HepG2 (cell line): ENCODE measurements around the gene GPR15. TPM values are rescaled to one million over a fixed set of nuclear protein-coding genes. Genes with fewer than 3 reads are reported as not detected.

Source experiments
- ATAC-seq: fragments of 200-7000 bp; cut with Tn5 transposase; 3 replicates; pipeline ENCODE4 v1.9.1; 2020; ENCODE audit warnings: mild to moderate bottlenecking, moderate library complexity
- BruUV-seq: library from RNA; stranded (reverse); fragments of 400-500 nt; replicated peaks from 2 replicates; lab custom pipeline; 2021; lab: Mats Ljungman, UMichigan
- CTCF ChIA-PET: fragments of 300-600 bp; formaldehyde crosslinking; extraction: SDS; loops from one replicate; lab custom pipeline; 2021; ENCODE audit warnings: low total read pairs, inconsistent platforms, low intra/inter-chr PET ratio; lab: Yijun Ruan, JAX
- POLR2A ChIA-PET: fragments of 350-600 bp; sonication (Branson Sonifier 250); formaldehyde crosslinking; loops from one replicate; lab custom pipeline; 2020; ENCODE audit warnings: antibody characterized with exemption, inconsistent platforms; lab: Yijun Ruan, JAX
- DNase-seq: peaks from one replicate; pipeline ENCODE4 v3.0.0-alpha.2; 2015; ENCODE audit warnings: low spot score
- FAIRE-seq: peaks from 3 replicates; lab custom pipeline; 2011; peaks lifted over from hg19 to GRCh38; lab: Jason Lieb, UNC
- H2AFZ ChIP-seq: one replicate; pipeline ENCODE4 v1.6.1; 2011; ENCODE audit warnings: low read length, inconsistent platforms
- H3K27ac ChIP-seq: fragments of 300-600 bp; 3 replicates; pipeline ENCODE4 v1.8.0; 2011; ENCODE audit warnings: mixed run types, mild to moderate bottlenecking, mixed read lengths, low read length, inconsistent platforms; ENCODE audit not compliant: insufficient read depth; ENCODE audit errors: extremely low read length
- H3K27me3 ChIP-seq, 2 experiments: fragments of 200-600 bp in 1 of 2; 2 replicates in 1 of 2; 3 replicates in 1 of 2; pipeline versions ENCODE4 v1.6.0 to v1.8.0; 2011; ENCODE audit warnings: low read length in 2 of 2, mild to moderate bottlenecking in 2 of 2, moderate library complexity in 2 of 2, inconsistent platforms in 1 of 2; ENCODE audit not compliant: insufficient read depth in 2 of 2, control insufficient read depth in 1 of 2
- H3K36me3 ChIP-seq, 2 experiments: fragments of 200-600 bp in 1 of 2; replicated peaks in 1 of 2; 2 replicates in 1 of 2; 3 replicates in 1 of 2; pipeline versions ENCODE4 v1.5.1 to v1.8.0; 2011; ENCODE audit warnings: low read length in 2 of 2, inconsistent platforms in 1 of 2; ENCODE audit not compliant: insufficient read depth in 2 of 2, control insufficient read depth in 1 of 2
- H3K4me1 ChIP-seq: 2 replicates; pipeline ENCODE4 v1.5.1; 2012; ENCODE audit warnings: low read length, inconsistent platforms; ENCODE audit not compliant: insufficient read depth
- H3K4me2 ChIP-seq: 2 replicates; pipeline ENCODE4 v1.6.0; 2011; ENCODE audit warnings: low read depth, low read length, inconsistent platforms
- H3K4me3 ChIP-seq, 3 experiments: fragments of 200-600 bp in 1 of 3; sonication (generic), shearing (Covaris generic) in 1 of 3; replicated peaks in 1 of 3; 2 replicates each; pipeline ENCODE4 v1.5.1; 2011 to 2016; ENCODE audit warnings: low read length in 3 of 3, inconsistent platforms in 2 of 3, low read depth in 2 of 3, mild to moderate bottlenecking in 2 of 3, control low read depth in 1 of 3, mixed read lengths in 1 of 3; ENCODE audit not compliant: insufficient read depth in 1 of 3
- H3K79me2 ChIP-seq: one replicate; pipeline ENCODE4 v1.6.1; 2011; ENCODE audit warnings: low read length, inconsistent platforms; ENCODE audit not compliant: insufficient read depth
- H3K9ac ChIP-seq: 2 replicates; pipeline ENCODE4 v1.6.0; 2011; ENCODE audit warnings: mild to moderate bottlenecking, low read depth, low read length, inconsistent platforms; ENCODE audit not compliant: insufficient read depth
- H3K9me3 ChIP-seq: 2 replicates; pipeline ENCODE4 v1.5.1; 2012; ENCODE audit warnings: mild to moderate bottlenecking, low read length
- H4K20me1 ChIP-seq: 2 replicates; pipeline ENCODE4 v1.6.0; 2011; ENCODE audit warnings: inconsistent platforms, mild to moderate bottlenecking, low read length, moderate library complexity; ENCODE audit not compliant: insufficient read depth
- KAT8 ChIP-seq: IDR thresholded peaks from 2 replicates; pipeline ENCODE4 v1.6.1; 2016; ENCODE audit warnings: missing genetic modification reagents, missing compliant biosample characterization
- LCORL ChIP-seq, 2 experiments: fragments of 450-650 bp in 1 of 2; sonication (generic) in 1 of 2; formaldehyde crosslinking in 1 of 2; IDR thresholded peaks; 2 replicates each; pipeline versions ENCODE4 v1.5.0 to v1.6.1; 2017 to 2020; ENCODE audit warnings: antibody characterized with exemption in 1 of 2, missing genetic modification reagents in 1 of 2
- ZMYM3 ChIP-seq: sonication (generic); formaldehyde crosslinking; IDR thresholded peaks from 2 replicates; pipeline ENCODE4 v1.5.1; 2020; ENCODE audit warnings: mild to moderate bottlenecking, missing genetic modification reagents
- ZNF383 ChIP-seq: sonication (generic); formaldehyde crosslinking; IDR thresholded peaks from 2 replicates; pipeline ENCODE4 v1.4.0; 2020; ENCODE audit warnings: missing genetic modification reagents, mild to moderate bottlenecking, borderline replicate concordance
- WGBS: methylation state at CpG from one replicate; pipeline ENCODE4 v1.1.6; 2017; ENCODE audit warnings: low lambda C conversion rate; 5-methylcytosine and 5-hydroxymethylcytosine counted together
- in situ Hi-C: cut with HindIII; loops from 2 replicates; pipeline ENCODE4 v1.10.0; 2017; ENCODE audit warnings: low pct_unique_long_range_greater_than_20kb; ENCODE audit not compliant: extremely low pct_ligation_motif_present
- intact Hi-C: fragments of 100-400 bp; cut with micrococcal nuclease; formaldehyde crosslinking; loops from one replicate; pipeline ENCODE4 v1.10.0; 2022; ENCODE audit not compliant: unreplicated experiment
- polyA plus RNA-seq, 8 experiments: library from polyadenylated mRNA; depleted of rRNA in 3 of 8; stranded (reverse) in 7 of 8; unstranded in 1 of 8; fragments of >200 nt; fragmentation: Illumina TruSeq in 4 of 8; extraction: Trizol in 4 of 8; gene quantifications; 2 replicates each; pipeline versions ENCODE4 v1.2.1 to v1.2.3, GENCODE V29; 2011 to 2016; ENCODE audit warnings: low read depth in 4 of 8, missing spikeins in 1 of 8, mixed read lengths in 1 of 8; ENCODE audit not compliant: insufficient read depth in 1 of 8
- total RNA-seq, 5 experiments: library from RNA; depleted of rRNA; stranded (reverse); fragments of >200 nt; fragmentation: Illumina TruSeq; extraction: Trizol; gene quantifications; 2 replicates each; pipeline ENCODE4 v1.2.3, GENCODE V29; 2016; ENCODE audit warnings: low read depth in 1 of 5
- TF ChIP-seq, protein P1 (sequence below): sonication (generic); formaldehyde crosslinking; IDR thresholded peaks from 2 replicates; pipeline ENCODE4 v1.4.0; 2020; ENCODE audit warnings: missing genetic modification reagents
- TF ChIP-seq, protein P2 (sequence below): sonication (generic); formaldehyde crosslinking; IDR thresholded peaks from 2 replicates; pipeline ENCODE4 v1.8.0; 2022; ENCODE audit warnings: mild to moderate bottlenecking, missing genetic modification reagents; ENCODE audit not compliant: insufficient replicate concordance
- TF ChIP-seq, protein P3 (sequence below): sonication (generic); formaldehyde crosslinking; conservative IDR thresholded peaks from 2 replicates; pipeline ENCODE4 v1.4.0; 2020; ENCODE audit warnings: missing genetic modification reagents

The GPR15 gene
- total and polyA plus RNA-seq, 2 of the 13 experiments (the other 11 are each of a cell fraction or from before 2014, with no cell fraction given) = not detected

DNA sequence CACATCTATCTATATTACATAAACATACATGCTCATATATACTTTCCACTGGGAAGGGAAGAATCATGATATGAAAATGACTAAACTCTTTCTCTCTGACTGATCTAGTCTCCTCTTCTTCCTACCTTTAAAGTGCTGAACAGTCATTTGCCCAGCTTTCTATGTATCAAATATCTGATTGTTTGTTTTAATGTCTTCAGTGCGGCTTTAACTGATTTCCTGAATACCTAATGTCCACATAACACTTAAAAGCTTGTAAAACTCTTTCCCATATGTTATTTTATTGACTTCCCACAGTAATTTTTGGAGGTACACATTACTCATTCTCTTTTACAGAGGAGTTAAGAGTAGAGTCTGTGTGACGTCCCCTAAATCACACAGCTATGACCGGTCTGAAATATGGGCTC is 33.5 kb downstream of the GPR15 start (continued):
- TF ChIP-seq, protein P1, sequence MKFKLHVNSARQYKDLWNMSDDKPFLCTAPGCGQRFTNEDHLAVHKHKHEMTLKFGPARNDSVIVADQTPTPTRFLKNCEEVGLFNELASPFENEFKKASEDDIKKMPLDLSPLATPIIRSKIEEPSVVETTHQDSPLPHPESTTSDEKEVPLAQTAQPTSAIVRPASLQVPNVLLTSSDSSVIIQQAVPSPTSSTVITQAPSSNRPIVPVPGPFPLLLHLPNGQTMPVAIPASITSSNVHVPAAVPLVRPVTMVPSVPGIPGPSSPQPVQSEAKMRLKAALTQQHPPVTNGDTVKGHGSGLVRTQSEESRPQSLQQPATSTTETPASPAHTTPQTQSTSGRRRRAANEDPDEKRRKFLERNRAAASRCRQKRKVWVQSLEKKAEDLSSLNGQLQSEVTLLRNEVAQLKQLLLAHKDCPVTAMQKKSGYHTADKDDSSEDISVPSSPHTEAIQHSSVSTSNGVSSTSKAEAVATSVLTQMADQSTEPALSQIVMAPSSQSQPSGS (CRISPR knock-in tag) = no peak
- no peak for TF ChIP-seq KAT8

DNA sequence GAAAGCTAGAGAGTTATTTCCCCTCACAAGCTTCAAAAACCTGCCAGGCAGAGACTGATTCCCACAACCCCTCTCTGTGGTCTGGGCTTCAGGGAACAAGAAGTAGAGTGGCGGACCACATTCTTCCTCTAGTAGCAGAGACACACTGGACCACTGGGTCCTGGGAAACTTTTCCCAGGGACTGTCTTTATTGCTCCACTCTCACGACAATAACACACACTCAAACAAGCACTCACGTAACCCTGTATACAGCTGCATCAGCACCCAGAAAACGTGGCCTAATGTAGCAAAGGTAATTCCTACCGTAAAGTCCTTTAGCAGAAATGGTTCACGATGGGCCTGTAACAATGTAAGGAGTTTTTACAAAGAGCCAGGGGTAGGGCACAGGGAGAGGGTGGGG is 34.1 kb downstream of the GPR15 start:
- H3K4me3 ChIP-seq = no peak overlapping the region
- in situ Hi-C loops = loop anchor here (25.0 kb wide), 1 partner anchor 529 kb away; the partner anchor contains the start of gene GABRR3
- POLR2A ChIA-PET = no interaction called here
- BruUV-seq = no TSS peak
- no peaks in the 10 kb centered on the region for H3K9me3 ChIP-seq
- no peaks in the 10 kb centered on the region for H4K20me1 ChIP-seq
- 60% methylated on average over 6 of the region's 6 CpGs for WGBS
- TF ChIP-seq ZMYM3 (CRISPR knock-in tag) (no peak), ZNF383 (no peak), LCORL (IDR thresholded peaks at IDR 0.05) (no peak), LCORL (CRISPR knock-in tag; IDR thresholded peaks at IDR 0.05) (no peak)
- TF ChIP-seq, protein P2, sequence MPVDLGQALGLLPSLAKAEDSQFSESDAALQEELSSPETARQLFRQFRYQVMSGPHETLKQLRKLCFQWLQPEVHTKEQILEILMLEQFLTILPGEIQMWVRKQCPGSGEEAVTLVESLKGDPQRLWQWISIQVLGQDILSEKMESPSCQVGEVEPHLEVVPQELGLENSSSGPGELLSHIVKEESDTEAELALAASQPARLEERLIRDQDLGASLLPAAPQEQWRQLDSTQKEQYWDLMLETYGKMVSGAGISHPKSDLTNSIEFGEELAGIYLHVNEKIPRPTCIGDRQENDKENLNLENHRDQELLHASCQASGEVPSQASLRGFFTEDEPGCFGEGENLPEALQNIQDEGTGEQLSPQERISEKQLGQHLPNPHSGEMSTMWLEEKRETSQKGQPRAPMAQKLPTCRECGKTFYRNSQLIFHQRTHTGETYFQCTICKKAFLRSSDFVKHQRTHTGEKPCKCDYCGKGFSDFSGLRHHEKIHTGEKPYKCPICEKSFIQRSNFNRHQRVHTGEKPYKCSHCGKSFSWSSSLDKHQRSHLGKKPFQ (CRISPR knock-in tag) = no peak
- TF ChIP-seq, protein P3, sequence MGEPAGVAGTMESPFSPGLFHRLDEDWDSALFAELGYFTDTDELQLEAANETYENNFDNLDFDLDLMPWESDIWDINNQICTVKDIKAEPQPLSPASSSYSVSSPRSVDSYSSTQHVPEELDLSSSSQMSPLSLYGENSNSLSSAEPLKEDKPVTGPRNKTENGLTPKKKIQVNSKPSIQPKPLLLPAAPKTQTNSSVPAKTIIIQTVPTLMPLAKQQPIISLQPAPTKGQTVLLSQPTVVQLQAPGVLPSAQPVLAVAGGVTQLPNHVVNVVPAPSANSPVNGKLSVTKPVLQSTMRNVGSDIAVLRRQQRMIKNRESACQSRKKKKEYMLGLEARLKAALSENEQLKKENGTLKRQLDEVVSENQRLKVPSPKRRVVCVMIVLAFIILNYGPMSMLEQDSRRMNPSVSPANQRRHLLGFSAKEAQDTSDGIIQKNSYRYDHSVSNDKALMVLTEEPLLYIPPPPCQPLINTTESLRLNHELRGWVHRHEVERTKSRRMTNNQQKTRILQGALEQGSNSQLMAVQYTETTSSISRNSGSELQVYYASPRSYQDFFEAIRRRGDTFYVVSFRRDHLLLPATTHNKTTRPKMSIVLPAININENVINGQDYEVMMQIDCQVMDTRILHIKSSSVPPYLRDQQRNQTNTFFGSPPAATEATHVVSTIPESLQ (CRISPR knock-in tag) = no peak
- TF ChIP-seq, all 625 proteins: peak for 0
- CTCF ChIA-PET = no interaction called here
- H3K27ac ChIP-seq = no peak overlapping the region
- no peaks in the 10 kb centered on the region for H3K36me3 ChIP-seq
- H3K9ac ChIP-seq = no peak overlapping the region
- H2AFZ ChIP-seq = no peak overlapping the region
- intact Hi-C loops = no loop called here
- no peaks in the 10 kb centered on the region; a peak in 1 of 5 replicates for H3K27me3 ChIP-seq
- no peak overlapping the region for H3K4me2 ChIP-seq
- no peaks in the 10 kb centered on the region for H3K79me2 ChIP-seq
- FAIRE-seq (no peak), ATAC-seq (no peak), DNase-seq (no peak)
- no peaks in the 10 kb centered on the region for H3K4me1 ChIP-seq
